ENCODE measurements around the gene BICC1.

The BICC1 gene

GRCh38 chr10:58867683-58868082, 355.0 kb downstream of the BICC1 start:
- H2AFZ ChIP-seq (ENCODE audit: low read length) = no peak overlapping the region
- no peak overlapping the region for H3K23ac ChIP-seq (ENCODE audit: low read depth, low read length, poor library complexity)
- H3K4me2 ChIP-seq (ENCODE audit: insufficient read depth, low read length, poor library complexity, severe bottlenecking) = no peak overlapping the region
- no peak overlapping the region for H3K9ac ChIP-seq (ENCODE audit: low read depth, low read length, poor library complexity)
- no peak overlapping the region for H2AK5ac ChIP-seq (ENCODE audit: low read depth, low read length)
- no peak overlapping the region for H3K4me3 ChIP-seq (ENCODE audit: low read length in 2 of 2)
- H2BK120ac ChIP-seq (ENCODE audit: low read depth, low read length) = no peak overlapping the region
- H2BK15ac ChIP-seq (ENCODE audit: low read length) = no peak overlapping the region
- DNase-seq (ENCODE audit: low spot score) = no peak
- no peak overlapping the region for H4K91ac ChIP-seq (ENCODE audit: low read depth, low read length, poor library complexity)
- no peak overlapping the region for H4K8ac ChIP-seq (ENCODE audit: low read depth, low read length)
- no peak overlapping the region for H3K27ac ChIP-seq (replicated peaks; ENCODE audit: low read length)
- no peaks in the 10 kb centered on the region for H3K4me1 ChIP-seq (ENCODE audit: control insufficient read depth in 2 of 2, insufficient read depth in 1 of 2, low read depth in 1 of 2, low read length in 2 of 2)
- no peaks in the 10 kb centered on the region for H3K36me3 ChIP-seq (replicated peaks in 1 of 2; ENCODE audit: control insufficient read depth in 2 of 2, insufficient read depth in 2 of 2, low read length in 2 of 2)
- H3K9me3 ChIP-seq (replicated peaks in 1 of 2; ENCODE audit: control insufficient read depth in 2 of 2, insufficient read depth in 1 of 2, low read depth in 1 of 2, low read length in 2 of 2) = no peaks in the 10 kb centered on the region
- no peak overlapping the region for H3K14ac ChIP-seq (ENCODE audit: low read length)
- H2BK12ac ChIP-seq (ENCODE audit: low read length) = no peak overlapping the region
- no peaks in the 10 kb centered on the region for H3K79me1 ChIP-seq (ENCODE audit: low read depth, low read length)
- no peak overlapping the region for H3K4ac ChIP-seq (ENCODE audit: low read length)
- no peak overlapping the region for H2BK5ac ChIP-seq (ENCODE audit: low read length)
- no peak overlapping the region for H3K18ac ChIP-seq (ENCODE audit: low read length)
- H3K27me3 ChIP-seq (ENCODE audit: control insufficient read depth in 3 of 3, insufficient read depth in 3 of 3, low read depth in 1 of 3, low read length in 3 of 3) = no peaks in the 10 kb centered on the region

GRCh38 chr10:58868736-58869435, 356.2 kb downstream of the BICC1 start:
- WGBS, 2 donors (ENCODE audit: extremely low coverage in 2 of 2, insufficient read length in 2 of 2, insufficient replicate concordance in 1 of 2) = no CpG with 5 or more reads among the region's 8 CpGs
- Histone ChIP-seq H3K14ac (ENCODE audit: low read length) (no peak overlapping the region), H3K79me1 (ENCODE audit: low read depth, low read length) (no peaks in the 10 kb centered on the region), H2BK12ac (ENCODE audit: low read length) (no peak overlapping the region), H3K36me3 (replicated peaks in 1 of 2; ENCODE audit: control insufficient read depth in 2 of 2, insufficient read depth in 2 of 2, low read length in 2 of 2) (no peaks in the 10 kb centered on the region), H4K8ac (ENCODE audit: low read depth, low read length) (no peak overlapping the region), H3K4ac (ENCODE audit: low read length) (no peak overlapping the region), H2BK120ac (ENCODE audit: low read depth, low read length) (no peak overlapping the region), H2AK5ac (ENCODE audit: low read depth, low read length) (no peak overlapping the region), H2AFZ (ENCODE audit: low read length) (no peak overlapping the region), H3K23ac (ENCODE audit: low read depth, low read length, poor library complexity) (no peak overlapping the region), H2BK15ac (ENCODE audit: low read length) (no peak overlapping the region), H3K4me2 (ENCODE audit: insufficient read depth, low read length, poor library complexity, severe bottlenecking) (no peak overlapping the region), H3K27me3 (ENCODE audit: control insufficient read depth in 3 of 3, insufficient read depth in 3 of 3, low read depth in 1 of 3, low read length in 3 of 3) (no peaks in the 10 kb centered on the region), H3K4me1 (ENCODE audit: control insufficient read depth in 2 of 2, insufficient read depth in 1 of 2, low read depth in 1 of 2, low read length in 2 of 2) (no peaks in the 10 kb centered on the region), H3K9me3 (replicated peaks in 1 of 2; ENCODE audit: control insufficient read depth in 2 of 2, insufficient read depth in 1 of 2, low read depth in 1 of 2, low read length in 2 of 2) (no peaks in the 10 kb centered on the region), H3K9ac (ENCODE audit: low read depth, low read length, poor library complexity) (no peak overlapping the region), H4K91ac (ENCODE audit: low read depth, low read length, poor library complexity) (no peak overlapping the region), H2BK5ac (ENCODE audit: low read length) (no peak overlapping the region), H3K27ac (replicated peaks; ENCODE audit: low read length) (no peak overlapping the region), H3K18ac (ENCODE audit: low read length) (no peak overlapping the region), H3K4me3 (ENCODE audit: low read length in 2 of 2) (no peak overlapping the region)
- no peak for DNase-seq (ENCODE audit: low spot score)

- no peak overlapping the region for H4K91ac ChIP-seq (ENCODE audit: low read depth, low read length, poor library complexity)
- no peak overlapping the region for H3K9ac ChIP-seq (ENCODE audit: low read depth, low read length, poor library complexity)
- no peaks in the 10 kb centered on the region for H3K36me3 ChIP-seq (replicated peaks in 1 of 2; ENCODE audit: control insufficient read depth in 2 of 2, insufficient read depth in 2 of 2, low read length in 2 of 2)
- no peak overlapping the region for H3K27ac ChIP-seq (replicated peaks; ENCODE audit: low read length)
- no CpG with 5 or more reads among the region's 4 CpGs for WGBS, 2 donors (ENCODE audit: extremely low coverage in 2 of 2, insufficient read length in 2 of 2, insufficient replicate concordance in 1 of 2)
- DNase-seq (ENCODE audit: low spot score) = no peak
- H3K4me2 ChIP-seq (ENCODE audit: insufficient read depth, low read length, poor library complexity, severe bottlenecking) = no peak overlapping the region
- H3K4ac ChIP-seq (ENCODE audit: low read length) = no peak overlapping the region
- no peak overlapping the region for H2BK15ac ChIP-seq (ENCODE audit: low read length)
- no peak overlapping the region for H2AK5ac ChIP-seq (ENCODE audit: low read depth, low read length)
- H3K18ac ChIP-seq (ENCODE audit: low read length) = no peak overlapping the region
- no peaks in the 10 kb centered on the region for H3K79me1 ChIP-seq (ENCODE audit: low read depth, low read length)
- H2BK12ac ChIP-seq (ENCODE audit: low read length) = no peak overlapping the region
- no peak overlapping the region for H2AFZ ChIP-seq (ENCODE audit: low read length)
- no peak overlapping the region for H2BK120ac ChIP-seq (ENCODE audit: low read depth, low read length)
- H3K4me3 ChIP-seq (ENCODE audit: low read length in 2 of 2) = no peak overlapping the region
- no peaks in the 10 kb centered on the region for H3K4me1 ChIP-seq (ENCODE audit: control insufficient read depth in 2 of 2, insufficient read depth in 1 of 2, low read depth in 1 of 2, low read length in 2 of 2)
- no peak overlapping the region for H2BK5ac ChIP-seq (ENCODE audit: low read length)
- no peaks in the 10 kb centered on the region for H3K9me3 ChIP-seq (replicated peaks in 1 of 2; ENCODE audit: control insufficient read depth in 2 of 2, insufficient read depth in 1 of 2, low read depth in 1 of 2, low read length in 2 of 2)
- H3K14ac ChIP-seq (ENCODE audit: low read length) = no peak overlapping the region
- H3K23ac ChIP-seq (ENCODE audit: low read depth, low read length, poor library complexity) = no peak overlapping the region
- H3K27me3 ChIP-seq (ENCODE audit: control insufficient read depth in 3 of 3, insufficient read depth in 3 of 3, low read depth in 1 of 3, low read length in 3 of 3) = no peaks in the 10 kb centered on the region
- H4K8ac ChIP-seq (ENCODE audit: low read depth, low read length) = no peak overlapping the region
Measured at GRCh38 chr10:58870070-58870469, 357.4 kb downstream of the BICC1 start.

GRCh38 chr10:58873161-58873560, 360.5 kb downstream of the BICC1 start:
- Histone ChIP-seq H2AK5ac (ENCODE audit: low read depth, low read length) (no peak overlapping the region), H3K4me3 (ENCODE audit: low read length in 2 of 2) (no peak overlapping the region), H3K27me3 (ENCODE audit: control insufficient read depth in 3 of 3, insufficient read depth in 3 of 3, low read depth in 1 of 3, low read length in 3 of 3) (no peaks in the 10 kb centered on the region), H3K18ac (ENCODE audit: low read length) (no peak overlapping the region), H3K79me1 (ENCODE audit: low read depth, low read length) (no peaks in the 10 kb centered on the region), H2AFZ (ENCODE audit: low read length) (no peak overlapping the region), H3K27ac (replicated peaks; ENCODE audit: low read length) (no peak overlapping the region), H2BK12ac (ENCODE audit: low read length) (no peak overlapping the region), H2BK15ac (ENCODE audit: low read length) (no peak overlapping the region), H3K4me2 (ENCODE audit: insufficient read depth, low read length, poor library complexity, severe bottlenecking) (no peak overlapping the region), H3K9me3 (replicated peaks in 1 of 2; ENCODE audit: control insufficient read depth in 2 of 2, insufficient read depth in 1 of 2, low read depth in 1 of 2, low read length in 2 of 2) (no peaks in the 10 kb centered on the region), H4K8ac (ENCODE audit: low read depth, low read length) (no peak overlapping the region), H2BK5ac (ENCODE audit: low read length) (no peak overlapping the region), H3K23ac (ENCODE audit: low read depth, low read length, poor library complexity) (no peak overlapping the region), H2BK120ac (ENCODE audit: low read depth, low read length) (no peak overlapping the region), H3K36me3 (replicated peaks in 1 of 2; ENCODE audit: control insufficient read depth in 2 of 2, insufficient read depth in 2 of 2, low read length in 2 of 2) (no peaks in the 10 kb centered on the region), H3K9ac (ENCODE audit: low read depth, low read length, poor library complexity) (no peak overlapping the region), H3K4me1 (ENCODE audit: control insufficient read depth in 2 of 2, insufficient read depth in 1 of 2, low read depth in 1 of 2, low read length in 2 of 2) (no peaks in the 10 kb centered on the region), H4K91ac (ENCODE audit: low read depth, low read length, poor library complexity) (no peak overlapping the region), H3K4ac (ENCODE audit: low read length) (no peak overlapping the region), H3K14ac (ENCODE audit: low read length) (no peak overlapping the region)
- no peak for DNase-seq (ENCODE audit: low spot score)
- no CpG with 5 or more reads among the region's 2 CpGs for WGBS, 2 donors (ENCODE audit: extremely low coverage in 2 of 2, insufficient read length in 2 of 2, insufficient replicate concordance in 1 of 2)
